Lower lobe of right lung (tissue), 2 donors: ENCODE results near the gene HMOX1. TPM values are rescaled to one million over a fixed set of nuclear protein-coding genes. Genes with fewer than 3 reads are reported as not detected.

Experiments used
- ATAC-seq, 2 donors: fragments of 200-7000 bp; cut with Tn5 transposase; one replicate each; pipeline ENCODE4 v1.9.1; 2020 to 2022; ENCODE audit warnings: mild to moderate bottlenecking in 2 of 2, moderate library complexity in 2 of 2
- DNase-seq: peaks from one replicate; pipeline ENCODE4 v3.0.0-alpha.2; 2020
- H3K27ac ChIP-seq: fragments of 200-600 bp; one replicate; pipeline ENCODE4 v1.8.0; 2022
- H3K27me3 ChIP-seq: fragments of 200-600 bp; one replicate; pipeline ENCODE4 v1.8.0; 2022; ENCODE audit warnings: low read depth
- H3K36me3 ChIP-seq: fragments of 200-600 bp; one replicate; pipeline ENCODE4 v1.8.0; 2022; ENCODE audit warnings: mild to moderate bottlenecking
- H3K4me1 ChIP-seq: fragments of 200-600 bp; one replicate; pipeline ENCODE4 v1.8.0; 2022
- H3K4me3 ChIP-seq: fragments of 200-600 bp; one replicate; pipeline ENCODE4 v1.8.0; 2022; ENCODE audit warnings: mild to moderate bottlenecking
- H3K9me3 ChIP-seq: fragments of 200-600 bp; one replicate; pipeline ENCODE4 v1.8.0; 2022
- intact Hi-C: fragments of 100-400 bp; cut with DNase I; formaldehyde crosslinking; loops from one replicate; pipeline ENCODE4 v1.11.0; 2022
- long read RNA-seq: library from polyadenylated mRNA; unstranded; transcript quantifications from one replicate; pipeline ENCODE4 v2.0.0, GENCODE V29; 2021
- total RNA-seq: library from RNA; stranded (reverse); fragmentation: NEBNext Ultra II Directional; extraction: Animal tissue kit (Norgen Biotek cat#: 25700); gene quantifications from one replicate; pipeline ENCODE4 v1.2.1, GENCODE V29; 2021
- TF ChIP-seq, protein P1 (sequence below): fragments of 200-600 bp; IDR thresholded peaks from one replicate; pipeline ENCODE4 v1.8.0; 2022; ENCODE audit warnings: antibody characterized with exemption, mild to moderate bottlenecking
- donor health status: DM: no; HTN: yes; CAD: no; lungs with severe emphysema.

Gene HMOX1
- 68.3 TPM for total RNA-seq
- long read RNA-seq, transcript HMOX1-201 (5 exons, 1,822 nt), result major isoform, 10 of 20 reads
- long read RNA-seq, partial matches to known transcripts, result 8 of 20 reads
- long read RNA-seq, other reads (novel, unspliced or antisense), result 2 of 20 reads

- Histone ChIP-seq H3K27ac (peak within 1 kb of the TSS; percentile 86), H3K4me1 (peaks cover 65% of the 10 kb centered on the region), H3K9me3 (no peaks in the 10 kb centered on the region), H3K4me3 (peak within 1 kb of the TSS; percentile 69), H3K36me3 (peaks cover 10% of the 10 kb centered on the region), H3K27me3 (no peaks in the 10 kb centered on the region)
- peak; percentile 91 to 92 for ATAC-seq
- intact Hi-C loops, result no loop called here
- TF ChIP-seq, protein P1, sequence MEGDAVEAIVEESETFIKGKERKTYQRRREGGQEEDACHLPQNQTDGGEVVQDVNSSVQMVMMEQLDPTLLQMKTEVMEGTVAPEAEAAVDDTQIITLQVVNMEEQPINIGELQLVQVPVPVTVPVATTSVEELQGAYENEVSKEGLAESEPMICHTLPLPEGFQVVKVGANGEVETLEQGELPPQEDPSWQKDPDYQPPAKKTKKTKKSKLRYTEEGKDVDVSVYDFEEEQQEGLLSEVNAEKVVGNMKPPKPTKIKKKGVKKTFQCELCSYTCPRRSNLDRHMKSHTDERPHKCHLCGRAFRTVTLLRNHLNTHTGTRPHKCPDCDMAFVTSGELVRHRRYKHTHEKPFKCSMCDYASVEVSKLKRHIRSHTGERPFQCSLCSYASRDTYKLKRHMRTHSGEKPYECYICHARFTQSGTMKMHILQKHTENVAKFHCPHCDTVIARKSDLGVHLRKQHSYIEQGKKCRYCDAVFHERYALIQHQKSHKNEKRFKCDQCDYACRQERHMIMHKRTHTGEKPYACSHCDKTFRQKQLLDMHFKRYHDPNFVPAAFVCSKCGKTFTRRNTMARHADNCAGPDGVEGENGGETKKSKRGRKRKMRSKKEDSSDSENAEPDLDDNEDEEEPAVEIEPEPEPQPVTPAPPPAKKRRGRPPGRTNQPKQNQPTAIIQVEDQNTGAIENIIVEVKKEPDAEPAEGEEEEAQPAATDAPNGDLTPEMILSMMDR, result peak; percentile 27
- peak; percentile 97 for DNase-seq
Measured at GRCh38 chr22:35380537-35381423, at the start of gene HMOX1. Gene HMOX1, plus strand, starts transcription at chr22:35381096. Its CDS starts 78 bp downstream, at chr22:35381174.

DNA sequence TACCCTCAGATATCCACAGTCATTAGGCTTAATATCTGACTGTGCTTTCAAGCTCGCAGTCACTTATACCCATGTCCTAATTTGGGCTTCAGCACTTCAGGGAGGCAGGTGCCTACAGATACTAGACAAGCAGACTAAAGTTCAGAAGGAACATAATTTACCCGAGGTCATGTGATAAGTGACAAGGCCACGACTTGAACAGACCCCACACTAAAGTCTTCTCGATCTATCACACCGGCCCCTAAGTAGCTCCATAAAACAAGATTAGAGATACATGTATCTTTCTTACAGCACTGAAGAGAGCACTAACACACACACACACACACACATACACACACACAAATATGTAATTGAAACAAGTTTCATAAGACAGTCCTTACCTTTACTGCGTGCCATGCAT lies 48.6 kb upstream of the HMOX1 start:
- Histone ChIP-seq H3K4me1 (peaks cover 36% of the 10 kb centered on the region), H3K27ac (no peak overlapping the region), H3K27me3 (no peaks in the 10 kb centered on the region), H3K4me3 (no peak overlapping the region), H3K36me3 (peaks cover 94% of the 10 kb centered on the region), H3K9me3 (no peaks in the 10 kb centered on the region)
- DNase-seq, result no peak
- TF ChIP-seq, protein P1, result no peak
- intact Hi-C loops, result no loop called here
- no peak for ATAC-seq

GRCh38 chr22:35333220-35333619 lies 47.7 kb upstream of the HMOX1 start:
- TF ChIP-seq, protein P1, result no peak
- H3K27ac ChIP-seq, result no peak overlapping the region
- H3K36me3 ChIP-seq, result peaks cover 94% of the 10 kb centered on the region
- H3K9me3 ChIP-seq, result no peaks in the 10 kb centered on the region
- H3K27me3 ChIP-seq, result no peaks in the 10 kb centered on the region
- DNase-seq (no peak), ATAC-seq (no peak)
- no peak overlapping the region for H3K4me3 ChIP-seq
- intact Hi-C loops, result no loop called here
- peaks cover 30% of the 10 kb centered on the region for H3K4me1 ChIP-seq

DNA sequence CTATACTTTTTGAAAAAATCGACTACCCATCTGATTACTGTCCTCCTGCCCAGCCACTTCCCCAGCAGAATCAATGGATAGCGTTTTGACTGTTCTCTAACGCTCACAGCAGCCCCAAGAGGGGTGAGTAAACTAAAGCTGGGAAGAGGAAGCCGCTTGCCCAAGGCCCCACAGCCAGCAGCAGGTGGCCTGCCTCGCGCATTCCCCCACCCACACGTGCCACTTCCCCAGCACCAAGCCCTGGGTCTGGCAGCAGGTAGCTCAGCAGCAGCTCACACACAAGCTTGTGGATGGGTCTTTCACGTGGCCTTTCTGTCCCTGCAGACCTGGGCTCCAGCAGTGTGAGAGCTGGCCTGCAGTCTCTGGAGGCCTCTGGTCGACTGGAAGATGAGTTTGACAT lies 46.9 kb upstream of the HMOX1 start:
- ATAC-seq (no peak), DNase-seq (no peak)
- Histone ChIP-seq H3K36me3 (peaks cover 94% of the 10 kb centered on the region), H3K9me3 (no peaks in the 10 kb centered on the region), H3K27me3 (no peaks in the 10 kb centered on the region), H3K4me3 (no peak overlapping the region), H3K4me1 (peaks cover 22% of the 10 kb centered on the region), H3K27ac (no peak overlapping the region)
- intact Hi-C loops, result no loop called here
- TF ChIP-seq, protein P1, result no peak

- intact Hi-C loops, result no loop called here
- H3K36me3 ChIP-seq, result peaks cover 98% of the 10 kb centered on the region
- TF ChIP-seq, protein P1, result no peak
- DNase-seq (no peak), ATAC-seq (no peak)
- H3K27me3 ChIP-seq, result no peaks in the 10 kb centered on the region
- no peak overlapping the region for H3K27ac ChIP-seq
- no peak overlapping the region for H3K4me3 ChIP-seq
- H3K4me1 ChIP-seq, result peaks cover 7% of the 10 kb centered on the region
- H3K9me3 ChIP-seq, result no peaks in the 10 kb centered on the region
Measured at GRCh38 chr22:35335468-35335867, 45.4 kb upstream of the HMOX1 start.
